Stimulated activated CD8-positive, alpha-beta memory T cell treated with anti-CD3 and anti-CD28 coated beads, Interleukin-4, amount 100 ng/mL, for 4 hours (primary cell): ENCODE measurements around the gene P2RY11.

ENCODE experiments used
- DNase-seq, 2 donors: peaks; one replicate each; pipeline ENCODE4 v3.0.0-alpha.2; 2020; ENCODE audit warnings: low read depth in 2 of 2, low spot score in 1 of 2

The P2RY11 gene

GRCh38 chr19:10138879-10139795, 27.6 kb downstream of the P2RY11 start:
- DNase-seq, result no peak

- DNase-seq, result no peak
Observed at GRCh38 chr19:10139952-10140351, 28.5 kb downstream of the P2RY11 start.

GRCh38 chr19:10141479-10141878, 30.0 kb downstream of the P2RY11 start:
- DNase-seq, result no peak

- DNase-seq, result no peak
Observed at GRCh38 chr19:10141973-10142372, 30.5 kb downstream of the P2RY11 start.

GRCh38 chr19:10142701-10143375, 31.3 kb downstream of the P2RY11 start:
- no peak for DNase-seq

GRCh38 chr19:10143681-10144080, 32.2 kb downstream of the P2RY11 start:
- no peak for DNase-seq

- DNase-seq, result no peak
Observed at GRCh38 chr19:10144361-10144760, 32.9 kb downstream of the P2RY11 start.

GRCh38 chr19:10145031-10145430, 33.5 kb downstream of the P2RY11 start:
- no peak for DNase-seq

- DNase-seq, result no peak
Observed at GRCh38 chr19:10146142-10146541, 34.6 kb downstream of the P2RY11 start.

- DNase-seq, result no peak
Observed at GRCh38 chr19:10149427-10149826, 37.9 kb downstream of the P2RY11 start.

GRCh38 chr19:10151521-10151920, 40.0 kb downstream of the P2RY11 start:
- no peak for DNase-seq

GRCh38 chr19:10152100-10152499, 40.6 kb downstream of the P2RY11 start:
- no peak for DNase-seq

- DNase-seq, result no peak
Observed at GRCh38 chr19:10155839-10156238, 44.3 kb downstream of the P2RY11 start.

GRCh38 chr19:10158071-10158470, 46.6 kb downstream of the P2RY11 start:
- DNase-seq, result no peak

- no peak for DNase-seq
Observed at GRCh38 chr19:10158485-10158884, 47.0 kb downstream of the P2RY11 start.

- DNase-seq, result no peak
Observed at GRCh38 chr19:10159610-10160009, 48.1 kb downstream of the P2RY11 start.

GRCh38 chr19:10163536-10163935, 52.0 kb downstream of the P2RY11 start:
- no peak for DNase-seq
